GM23338 (cell line): Measurements from ENCODE around the gene SEC14L3. TPM values are rescaled to one million over a fixed set of nuclear protein-coding genes. Genes with fewer than 3 reads are reported as not detected.

Experiments used
- ATAC-seq: fragments of 200-7000 bp; cut with Tn5 transposase; 3 replicates; pipeline ENCODE4 v1.9.1; 2020
- DNase-seq: peaks from one replicate; pipeline ENCODE4 v3.0.0-alpha.2; 2015; ENCODE audit warnings: low spot score
- H2AFZ ChIP-seq: fragments of 200-600 bp; sonication (generic); 2 replicates; pipeline ENCODE4 v1.8.0; 2016; ENCODE audit warnings: antibody characterized with exemption, mild to moderate bottlenecking, moderate library complexity
- H3F3A ChIP-seq: fragments of 200-600 bp; sonication (generic); replicated peaks from 2 replicates; pipeline ENCODE4 v1.8.0; 2017; ENCODE audit warnings: antibody characterized with exemption, mixed run types, low read depth
- H3K27ac ChIP-seq: fragments of 200-600 bp; sonication (generic); 2 replicates; pipeline ENCODE4 v1.6.1; 2016; ENCODE audit warnings: low read depth
- H3K27me3 ChIP-seq: fragments of 200-600 bp; sonication (generic); 2 replicates; pipeline ENCODE4 v1.8.0; 2016; ENCODE audit warnings: mild to moderate bottlenecking, mixed run types, moderate library complexity; ENCODE audit not compliant: insufficient read depth
- H3K36me3 ChIP-seq: fragments of 200-600 bp; sonication (generic); 2 replicates; pipeline ENCODE4 v1.8.0; 2016; ENCODE audit warnings: mild to moderate bottlenecking; ENCODE audit not compliant: insufficient read depth
- H3K4me1 ChIP-seq: fragments of 200-600 bp; sonication (generic); 2 replicates; pipeline ENCODE4 v1.8.0; 2016; ENCODE audit warnings: mild to moderate bottlenecking, moderate library complexity; ENCODE audit not compliant: insufficient read depth
- H3K4me2 ChIP-seq: fragments of 200-600 bp; sonication (generic); 2 replicates; pipeline ENCODE4 v1.7.1; 2017; ENCODE audit warnings: mixed run types
- H3K4me3 ChIP-seq: fragments of 200-600 bp; sonication (generic); 2 replicates; pipeline ENCODE4 v1.6.1; 2016; ENCODE audit warnings: mixed run types
- H3K79me2 ChIP-seq: fragments of 200-600 bp; sonication (generic); replicated peaks from 2 replicates; pipeline ENCODE4 v1.8.0; 2017; ENCODE audit warnings: mild to moderate bottlenecking; ENCODE audit not compliant: insufficient read depth
- H3K9me2 ChIP-seq: fragments of 200-600 bp; sonication (generic); 2 replicates; pipeline ENCODE4 v1.8.0; 2017; ENCODE audit not compliant: insufficient read depth
- H4K20me1 ChIP-seq: fragments of 200-600 bp; sonication (generic); replicated peaks from 2 replicates; pipeline ENCODE4 v1.8.0; 2017; ENCODE audit warnings: mild to moderate bottlenecking; ENCODE audit not compliant: insufficient read depth
- H3K27ac Mint-ChIP-seq: 2 replicates; pipeline ENCODE4 v1.8.0; 2020; ENCODE audit warnings: inconsistent platforms, mild to moderate bottlenecking, moderate library complexity, mixed read lengths
- H3K27me3 Mint-ChIP-seq: 3 replicates; pipeline ENCODE4 v1.8.0; 2022; ENCODE audit warnings: low read depth, mild to moderate bottlenecking, moderate library complexity, mixed read lengths, inconsistent platforms; ENCODE audit not compliant: insufficient read depth, poor library complexity
- H3K36me3 Mint-ChIP-seq: 3 replicates; pipeline ENCODE4 v1.8.0; 2021; ENCODE audit warnings: low read depth, mild to moderate bottlenecking, inconsistent platforms, moderate library complexity, mixed read lengths
- H3K4me1 Mint-ChIP-seq: 3 replicates; pipeline ENCODE4 v1.8.0; 2020; ENCODE audit warnings: mild to moderate bottlenecking, inconsistent platforms, mixed read lengths
- H3K4me3 Mint-ChIP-seq: 3 replicates; pipeline ENCODE4 v1.8.0; 2021; ENCODE audit warnings: moderate library complexity, mild to moderate bottlenecking, inconsistent platforms, mixed read lengths
- H3K9me3 Mint-ChIP-seq: 3 replicates; pipeline ENCODE4 v1.8.0; 2020; ENCODE audit warnings: moderate library complexity, mild to moderate bottlenecking, inconsistent platforms, mixed read lengths
- CREB1 ChIP-seq: fragments of 250-450 bp; sonication (Bioruptor Pico); IDR thresholded peaks from 2 replicates; pipeline ENCODE4 v1.5.0; 2020; ENCODE audit warnings: low read depth, mild to moderate bottlenecking, moderate library complexity
- EZH2 ChIP-seq: fragments of 200-600 bp; sonication (generic); IDR thresholded peaks from one replicate; pipeline ENCODE4 v1.8.0; 2017; ENCODE audit warnings: antibody characterized with exemption, mild to moderate bottlenecking, low read depth; ENCODE audit not compliant: unreplicated experiment
- EZH2phosphoT487 ChIP-seq: fragments of 200-600 bp; sonication (generic); IDR thresholded peaks from one replicate; pipeline ENCODE4 v1.8.1; 2018; ENCODE audit warnings: antibody characterized with exemption; ENCODE audit not compliant: unreplicated experiment
- JUNB ChIP-seq: IDR thresholded peaks from one replicate; pipeline ENCODE4 v1.6.1; 2016; ENCODE audit warnings: antibody characterized with exemption; ENCODE audit not compliant: unreplicated experiment
- NANOG ChIP-seq: IDR thresholded peaks from 2 replicates; pipeline ENCODE4 v1.6.1; 2016; ENCODE audit warnings: antibody characterized with exemption, borderline replicate concordance
- STAT1 ChIP-seq: IDR thresholded peaks from one replicate; pipeline ENCODE4 v1.6.1; 2016; ENCODE audit warnings: antibody characterized with exemption; ENCODE audit not compliant: unreplicated experiment
- ZNF114 ChIP-seq: fragments of 250-450 bp; sonication (Bioruptor Pico); IDR thresholded peaks from 2 replicates; pipeline ENCODE4 v1.5.0; 2020; ENCODE audit warnings: mild to moderate bottlenecking, moderate library complexity
- ZNF331 ChIP-seq: fragments of 250-450 bp; sonication (Bioruptor Pico); IDR thresholded peaks from 2 replicates; pipeline ENCODE4 v1.5.0; 2020; ENCODE audit warnings: low read depth, mild to moderate bottlenecking, moderate library complexity
- polyA plus RNA-seq: library from polyadenylated mRNA; unstranded; fragments of >200 nt; fragmentation: Nextera tagmentation; extraction: Ambion mirVana; gene quantifications from 2 replicates; pipeline ENCODE4 v1.2.1, GENCODE V29; 2016
- total RNA-seq: library from RNA; depleted of rRNA; stranded (reverse); fragments of >200 nt; shearing (Covaris generic); gene quantifications from 2 replicates; pipeline ENCODE4 v1.2.3, GENCODE V29; 2014
- TF ChIP-seq, protein P1 (sequence below): fragments of 250-450 bp; sonication (Bioruptor Pico); IDR thresholded peaks from 2 replicates; pipeline ENCODE4 v1.5.0; 2020; ENCODE audit warnings: mild to moderate bottlenecking, moderate library complexity
- TF ChIP-seq, protein P2 (sequence below): IDR thresholded peaks from one replicate; pipeline ENCODE4 v1.6.1; 2018; ENCODE audit warnings: antibody characterized with exemption; ENCODE audit not compliant: unreplicated experiment
- TF ChIP-seq, protein P3 (sequence below), 2 experiments: fragments of 200-600 bp in 1 of 2; sonication (generic) in 1 of 2; conservative IDR thresholded peaks; 2 replicates each; pipeline versions ENCODE4 v1.5.1 to v1.6.1; 2016 to 2017; ENCODE audit warnings: antibody characterized with exemption in 2 of 2, low read depth in 2 of 2, mild to moderate bottlenecking in 2 of 2, moderate library complexity in 1 of 2

Gene SEC14L3
- total and polyA plus RNA-seq, 2 experiments from 2014 or later = not detected

DNA sequence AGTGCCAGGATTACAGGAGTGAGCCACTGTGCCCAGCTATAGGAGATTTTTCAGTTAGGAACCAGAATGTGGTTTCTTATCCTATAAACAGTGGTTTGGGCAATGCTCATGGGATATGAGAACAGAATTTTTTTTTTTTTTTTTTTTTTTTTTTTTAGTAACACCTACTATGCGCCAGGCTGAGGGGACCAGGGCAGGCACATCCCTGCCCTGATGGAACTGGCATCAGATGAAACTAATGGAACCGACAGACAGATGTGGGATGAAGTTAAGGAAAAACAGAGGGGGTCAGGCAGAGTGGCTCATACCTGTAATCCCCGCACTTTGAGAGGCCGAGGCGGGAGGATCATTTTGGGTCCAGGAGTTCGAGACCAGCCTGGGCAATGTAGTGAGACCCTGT, 28.8 kb upstream of the SEC14L3 start:
- DNase-seq = no peak
- no peaks in the 10 kb centered on the region for H3K4me1 ChIP-seq
- no peak overlapping the region for H3K27ac ChIP-seq
- H3K27me3 ChIP-seq = 0 out of 2 replicates have a peak, but pooled peaks cover 6% of the 10 kb centered on the region
- H3K79me2 ChIP-seq = no peaks in the 10 kb centered on the region
- no peak for ATAC-seq
- Mint-ChIP-seq H3K9me3 (no peaks in the 10 kb centered on the region), H3K27ac (no peak overlapping the region), H3K4me1 (no peaks in the 10 kb centered on the region), H3K27me3 (peaks cover 8% of the 10 kb centered on the region), H3K36me3 (no peaks in the 10 kb centered on the region), H3K4me3 (no peak overlapping the region)
- no peak overlapping the region for H3K4me2 ChIP-seq
- no peak overlapping the region for H2AFZ ChIP-seq
- H3K36me3 ChIP-seq = no peaks in the 10 kb centered on the region
- no peak overlapping the region for H3K4me3 ChIP-seq
- TF ChIP-seq EZH2phosphoT487 (no peak), STAT1 (no peak), NANOG (no peak), JUNB (no peak), ZNF114 (CRISPR knock-in tag) (no peak), ZNF331 (CRISPR knock-in tag) (no peak), EZH2 (no peak), CREB1 (no peak)
- TF ChIP-seq, protein P1, sequence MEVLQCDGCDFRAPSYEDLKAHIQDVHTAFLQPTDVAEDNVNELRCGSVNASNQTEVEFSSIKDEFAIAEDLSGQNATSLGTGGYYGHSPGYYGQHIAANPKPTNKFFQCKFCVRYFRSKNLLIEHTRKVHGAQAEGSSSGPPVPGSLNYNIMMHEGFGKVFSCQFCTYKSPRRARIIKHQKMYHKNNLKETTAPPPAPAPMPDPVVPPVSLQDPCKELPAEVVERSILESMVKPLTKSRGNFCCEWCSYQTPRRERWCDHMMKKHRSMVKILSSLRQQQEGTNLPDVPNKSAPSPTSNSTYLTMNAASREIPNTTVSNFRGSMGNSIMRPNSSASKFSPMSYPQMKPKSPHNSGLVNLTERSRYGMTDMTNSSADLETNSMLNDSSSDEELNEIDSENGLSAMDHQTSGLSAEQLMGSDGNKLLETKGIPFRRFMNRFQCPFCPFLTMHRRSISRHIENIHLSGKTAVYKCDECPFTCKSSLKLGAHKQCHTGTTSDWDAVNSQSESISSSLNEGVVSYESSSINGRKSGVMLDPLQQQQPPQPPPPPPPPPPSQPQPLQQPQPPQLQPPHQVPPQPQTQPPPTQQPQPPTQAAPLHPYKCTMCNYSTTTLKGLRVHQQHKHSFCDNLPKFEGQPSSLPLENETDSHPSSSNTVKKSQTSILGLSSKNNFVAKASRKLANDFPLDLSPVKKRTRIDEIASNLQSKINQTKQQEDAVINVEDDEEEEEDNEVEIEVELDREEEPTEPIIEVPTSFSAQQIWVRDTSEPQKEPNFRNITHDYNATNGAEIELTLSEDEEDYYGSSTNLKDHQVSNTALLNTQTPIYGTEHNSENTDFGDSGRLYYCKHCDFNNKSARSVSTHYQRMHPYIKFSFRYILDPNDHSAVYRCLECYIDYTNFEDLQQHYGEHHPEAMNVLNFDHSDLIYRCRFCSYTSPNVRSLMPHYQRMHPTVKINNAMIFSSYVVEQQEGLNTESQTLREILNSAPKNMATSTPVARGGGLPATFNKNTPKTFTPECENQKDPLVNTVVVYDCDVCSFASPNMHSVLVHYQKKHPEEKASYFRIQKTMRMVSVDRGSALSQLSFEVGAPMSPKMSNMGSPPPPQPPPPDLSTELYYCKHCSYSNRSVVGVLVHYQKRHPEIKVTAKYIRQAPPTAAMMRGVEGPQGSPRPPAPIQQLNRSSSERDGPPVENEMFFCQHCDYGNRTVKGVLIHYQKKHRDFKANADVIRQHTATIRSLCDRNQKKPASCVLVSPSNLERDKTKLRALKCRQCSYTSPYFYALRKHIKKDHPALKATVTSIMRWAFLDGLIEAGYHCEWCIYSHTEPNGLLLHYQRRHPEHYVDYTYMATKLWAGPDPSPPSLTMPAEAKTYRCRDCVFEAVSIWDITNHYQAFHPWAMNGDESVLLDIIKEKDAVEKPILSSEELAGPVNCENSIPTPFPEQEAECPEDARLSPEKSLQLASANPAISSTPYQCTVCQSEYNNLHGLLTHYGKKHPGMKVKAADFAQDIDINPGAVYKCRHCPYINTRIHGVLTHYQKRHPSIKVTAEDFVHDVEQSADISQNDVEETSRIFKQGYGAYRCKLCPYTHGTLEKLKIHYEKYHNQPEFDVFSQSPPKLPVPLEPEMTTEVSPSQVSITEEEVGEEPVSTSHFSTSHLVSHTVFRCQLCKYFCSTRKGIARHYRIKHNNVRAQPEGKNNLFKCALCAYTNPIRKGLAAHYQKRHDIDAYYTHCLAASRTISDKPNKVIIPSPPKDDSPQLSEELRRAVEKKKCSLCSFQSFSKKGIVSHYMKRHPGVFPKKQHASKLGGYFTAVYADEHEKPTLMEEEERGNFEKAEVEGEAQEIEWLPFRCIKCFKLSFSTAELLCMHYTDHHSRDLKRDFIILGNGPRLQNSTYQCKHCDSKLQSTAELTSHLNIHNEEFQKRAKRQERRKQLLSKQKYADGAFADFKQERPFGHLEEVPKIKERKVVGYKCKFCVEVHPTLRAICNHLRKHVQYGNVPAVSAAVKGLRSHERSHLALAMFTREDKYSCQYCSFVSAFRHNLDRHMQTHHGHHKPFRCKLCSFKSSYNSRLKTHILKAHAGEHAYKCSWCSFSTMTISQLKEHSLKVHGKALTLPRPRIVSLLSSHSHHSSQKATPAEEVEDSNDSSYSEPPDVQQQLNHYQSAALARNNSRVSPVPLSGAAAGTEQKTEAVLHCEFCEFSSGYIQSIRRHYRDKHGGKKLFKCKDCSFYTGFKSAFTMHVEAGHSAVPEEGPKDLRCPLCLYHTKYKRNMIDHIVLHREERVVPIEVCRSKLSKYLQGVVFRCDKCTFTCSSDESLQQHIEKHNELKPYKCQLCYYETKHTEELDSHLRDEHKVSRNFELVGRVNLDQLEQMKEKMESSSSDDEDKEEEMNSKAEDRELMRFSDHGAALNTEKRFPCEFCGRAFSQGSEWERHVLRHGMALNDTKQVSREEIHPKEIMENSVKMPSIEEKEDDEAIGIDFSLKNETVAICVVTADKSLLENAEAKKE = no peak
- TF ChIP-seq, protein P2, sequence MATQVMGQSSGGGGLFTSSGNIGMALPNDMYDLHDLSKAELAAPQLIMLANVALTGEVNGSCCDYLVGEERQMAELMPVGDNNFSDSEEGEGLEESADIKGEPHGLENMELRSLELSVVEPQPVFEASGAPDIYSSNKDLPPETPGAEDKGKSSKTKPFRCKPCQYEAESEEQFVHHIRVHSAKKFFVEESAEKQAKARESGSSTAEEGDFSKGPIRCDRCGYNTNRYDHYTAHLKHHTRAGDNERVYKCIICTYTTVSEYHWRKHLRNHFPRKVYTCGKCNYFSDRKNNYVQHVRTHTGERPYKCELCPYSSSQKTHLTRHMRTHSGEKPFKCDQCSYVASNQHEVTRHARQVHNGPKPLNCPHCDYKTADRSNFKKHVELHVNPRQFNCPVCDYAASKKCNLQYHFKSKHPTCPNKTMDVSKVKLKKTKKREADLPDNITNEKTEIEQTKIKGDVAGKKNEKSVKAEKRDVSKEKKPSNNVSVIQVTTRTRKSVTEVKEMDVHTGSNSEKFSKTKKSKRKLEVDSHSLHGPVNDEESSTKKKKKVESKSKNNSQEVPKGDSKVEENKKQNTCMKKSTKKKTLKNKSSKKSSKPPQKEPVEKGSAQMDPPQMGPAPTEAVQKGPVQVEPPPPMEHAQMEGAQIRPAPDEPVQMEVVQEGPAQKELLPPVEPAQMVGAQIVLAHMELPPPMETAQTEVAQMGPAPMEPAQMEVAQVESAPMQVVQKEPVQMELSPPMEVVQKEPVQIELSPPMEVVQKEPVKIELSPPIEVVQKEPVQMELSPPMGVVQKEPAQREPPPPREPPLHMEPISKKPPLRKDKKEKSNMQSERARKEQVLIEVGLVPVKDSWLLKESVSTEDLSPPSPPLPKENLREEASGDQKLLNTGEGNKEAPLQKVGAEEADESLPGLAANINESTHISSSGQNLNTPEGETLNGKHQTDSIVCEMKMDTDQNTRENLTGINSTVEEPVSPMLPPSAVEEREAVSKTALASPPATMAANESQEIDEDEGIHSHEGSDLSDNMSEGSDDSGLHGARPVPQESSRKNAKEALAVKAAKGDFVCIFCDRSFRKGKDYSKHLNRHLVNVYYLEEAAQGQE = no peak
- TF ChIP-seq, protein P3, sequence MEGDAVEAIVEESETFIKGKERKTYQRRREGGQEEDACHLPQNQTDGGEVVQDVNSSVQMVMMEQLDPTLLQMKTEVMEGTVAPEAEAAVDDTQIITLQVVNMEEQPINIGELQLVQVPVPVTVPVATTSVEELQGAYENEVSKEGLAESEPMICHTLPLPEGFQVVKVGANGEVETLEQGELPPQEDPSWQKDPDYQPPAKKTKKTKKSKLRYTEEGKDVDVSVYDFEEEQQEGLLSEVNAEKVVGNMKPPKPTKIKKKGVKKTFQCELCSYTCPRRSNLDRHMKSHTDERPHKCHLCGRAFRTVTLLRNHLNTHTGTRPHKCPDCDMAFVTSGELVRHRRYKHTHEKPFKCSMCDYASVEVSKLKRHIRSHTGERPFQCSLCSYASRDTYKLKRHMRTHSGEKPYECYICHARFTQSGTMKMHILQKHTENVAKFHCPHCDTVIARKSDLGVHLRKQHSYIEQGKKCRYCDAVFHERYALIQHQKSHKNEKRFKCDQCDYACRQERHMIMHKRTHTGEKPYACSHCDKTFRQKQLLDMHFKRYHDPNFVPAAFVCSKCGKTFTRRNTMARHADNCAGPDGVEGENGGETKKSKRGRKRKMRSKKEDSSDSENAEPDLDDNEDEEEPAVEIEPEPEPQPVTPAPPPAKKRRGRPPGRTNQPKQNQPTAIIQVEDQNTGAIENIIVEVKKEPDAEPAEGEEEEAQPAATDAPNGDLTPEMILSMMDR (conservative IDR thresholded peaks at IDR 0.05; ENCODE audit: low read depth in 2 of 2) = no peak
- no peaks in the 10 kb centered on the region for H3K9me2 ChIP-seq
- H4K20me1 ChIP-seq = no peaks in the 10 kb centered on the region
- H3F3A ChIP-seq = no peaks in the 10 kb centered on the region
